ENCODE data around the gene TTLL9. TPM values are rescaled to one million over a fixed set of nuclear protein-coding genes. Genes with fewer than 3 reads are reported as not detected.
"Not testable (repeated sequence)": the region's sequence is repeated elsewhere in the genome, so short reads cannot be mapped to it uniquely, and the experiment has no call there.

TTLL9 gene, protein sequence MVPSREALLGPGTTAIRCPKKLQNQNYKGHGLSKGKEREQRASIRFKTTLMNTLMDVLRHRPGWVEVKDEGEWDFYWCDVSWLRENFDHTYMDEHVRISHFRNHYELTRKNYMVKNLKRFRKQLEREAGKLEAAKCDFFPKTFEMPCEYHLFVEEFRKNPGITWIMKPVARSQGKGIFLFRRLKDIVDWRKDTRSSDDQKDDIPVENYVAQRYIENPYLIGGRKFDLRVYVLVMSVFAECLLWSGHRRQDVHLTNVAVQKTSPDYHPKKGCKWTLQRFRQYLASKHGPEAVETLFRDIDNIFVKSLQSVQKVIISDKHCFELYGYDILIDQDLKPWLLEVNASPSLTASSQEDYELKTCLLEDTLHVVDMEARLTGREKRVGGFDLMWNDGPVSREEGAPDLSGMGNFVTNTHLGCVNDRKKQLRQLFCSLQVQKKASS
- total RNA-seq = 0.38 TPM in 1 of 2 replicates, not detected in the other

- DNase-seq (ENCODE audit: low read depth in 2 of 2) = no peak
Observed at GRCh38 chr20:31869942-31870725, at the start of gene TTLL9, which contains the start of gene DUSP15. TSS of gene TTLL9 (plus strand) at chr20:31870634. CDS start at chr20:31871127, 493 bp downstream. TSS of gene DUSP15 (minus strand) at chr20:31870527. CDS start at chr20:31870337, 190 bp downstream.

DNA sequence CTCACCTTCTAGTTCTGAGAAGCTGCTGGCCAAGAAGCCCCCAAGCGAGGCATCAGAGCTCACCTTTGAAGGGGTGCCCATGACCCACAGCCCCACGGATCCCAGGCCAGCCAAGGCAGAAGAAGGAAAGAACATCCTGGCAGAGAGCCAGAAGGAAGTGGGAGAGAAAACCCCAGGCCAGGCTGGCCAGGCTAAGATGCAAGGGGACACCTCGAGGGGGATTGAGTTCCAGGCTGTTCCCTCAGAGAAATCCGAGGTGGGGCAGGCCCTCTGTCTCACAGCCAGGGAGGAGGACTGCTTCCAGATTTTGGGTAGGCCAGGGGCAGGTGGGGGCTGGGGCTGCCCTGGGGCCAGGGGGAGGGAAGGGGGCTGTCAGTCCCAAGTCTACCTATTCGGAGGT lies 49.0 kb upstream of the TTLL9 start:
- no peak for DNase-seq (ENCODE audit: low read depth in 2 of 2)

GRCh38 chr20:31822421-31823330 lies 47.8 kb upstream of the TTLL9 start:
- peak; percentile 45 to 67 for DNase-seq (ENCODE audit: low read depth in 2 of 2)

DNA sequence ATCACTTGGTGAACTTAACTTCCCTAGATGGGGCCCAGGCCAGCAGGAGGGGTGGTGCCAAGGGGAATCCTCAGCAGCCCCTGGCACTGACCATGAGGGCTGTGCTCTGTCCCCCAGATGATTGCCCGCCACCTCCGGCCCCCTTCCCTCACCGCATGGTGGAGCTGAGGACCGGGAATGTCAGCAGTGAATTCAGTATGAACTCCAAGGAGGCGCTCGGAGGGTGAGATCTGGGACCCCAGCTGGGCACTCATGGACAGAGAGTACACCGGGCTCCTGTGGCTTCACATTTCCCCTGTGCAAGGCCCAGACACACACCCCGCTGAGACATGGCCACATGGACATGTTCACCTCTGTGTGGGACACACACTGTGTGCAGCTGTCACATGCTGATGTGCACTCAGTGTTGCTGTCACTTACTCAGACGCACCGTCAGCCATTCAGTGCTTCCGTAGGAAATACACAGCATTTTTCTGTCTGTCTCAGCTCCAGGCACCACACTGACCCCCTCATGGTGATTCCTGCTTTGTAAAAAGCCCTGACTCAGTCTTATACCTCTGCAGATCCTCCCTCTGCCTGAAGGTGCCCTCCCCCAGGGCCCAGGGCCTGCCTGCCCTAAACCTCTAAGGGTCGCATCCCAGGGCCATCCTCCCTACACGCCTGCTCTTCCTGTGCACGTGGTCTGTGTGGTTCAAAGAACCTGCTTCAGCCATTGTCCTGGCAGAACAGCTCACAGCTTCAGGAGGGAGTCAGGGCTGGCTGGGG lies 46.9 kb upstream of the TTLL9 start:
- DNase-seq (ENCODE audit: low read depth in 2 of 2) = peak; percentile 85

DNA sequence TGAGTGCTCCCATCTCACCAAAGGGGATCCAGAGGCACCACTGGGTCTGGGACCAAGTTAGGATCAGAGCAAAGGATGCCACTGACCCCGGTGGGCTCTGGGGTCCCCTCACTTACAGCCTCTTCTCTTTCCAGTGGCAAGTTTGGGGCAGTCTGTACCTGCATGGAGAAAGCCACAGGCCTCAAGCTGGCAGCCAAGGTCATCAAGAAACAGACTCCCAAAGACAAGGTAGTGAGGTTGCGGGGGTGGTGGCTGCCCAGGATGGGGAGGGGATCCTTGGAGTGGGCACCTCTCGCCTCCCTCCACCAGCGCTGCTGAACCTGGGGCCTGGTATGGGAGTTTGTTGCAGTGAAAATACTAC lies 46.3 kb upstream of the TTLL9 start:
- DNase-seq (ENCODE audit: low read depth in 2 of 2) = no peak

DNA sequence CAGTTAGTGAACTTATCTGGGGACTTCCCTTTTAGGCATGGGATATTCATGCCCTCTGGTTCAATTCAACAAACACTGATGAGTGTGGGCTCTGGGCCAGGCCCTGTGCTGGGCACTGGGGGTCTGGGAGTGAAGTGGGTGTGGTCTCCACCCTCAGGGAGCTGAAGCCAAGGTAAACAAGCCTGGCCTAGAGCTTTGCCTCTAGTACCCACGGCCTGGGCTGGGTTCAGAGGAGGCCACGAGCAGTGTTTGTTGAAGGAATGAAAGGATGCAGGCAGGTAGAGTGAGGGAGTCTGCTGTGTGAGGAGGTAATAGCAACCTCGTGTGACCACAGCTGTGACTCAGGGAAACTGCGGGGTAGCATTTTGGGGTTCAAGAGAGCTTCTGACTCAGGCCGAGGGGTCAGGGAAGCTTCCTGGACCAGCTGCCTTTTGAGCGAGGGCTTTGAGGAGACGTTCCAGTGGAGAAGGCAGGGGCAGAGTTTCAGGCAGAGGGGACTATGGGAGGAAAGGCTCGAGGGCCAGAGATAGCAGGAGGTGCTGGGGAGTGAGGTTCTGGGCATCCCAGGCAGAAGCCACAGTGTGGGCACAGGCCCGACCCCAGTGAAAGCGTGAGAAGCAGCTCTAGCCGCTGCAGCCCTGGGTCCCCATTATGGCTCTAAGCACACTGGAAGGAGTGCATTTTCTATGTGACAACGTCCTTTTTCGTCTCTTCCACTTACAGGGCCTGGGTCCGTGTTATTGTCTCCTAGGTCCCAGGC lies 45.7 kb upstream of the TTLL9 start:
- peak in 1 of 2 donors; percentile 50 for DNase-seq (ENCODE audit: low read depth in 2 of 2)

DNA sequence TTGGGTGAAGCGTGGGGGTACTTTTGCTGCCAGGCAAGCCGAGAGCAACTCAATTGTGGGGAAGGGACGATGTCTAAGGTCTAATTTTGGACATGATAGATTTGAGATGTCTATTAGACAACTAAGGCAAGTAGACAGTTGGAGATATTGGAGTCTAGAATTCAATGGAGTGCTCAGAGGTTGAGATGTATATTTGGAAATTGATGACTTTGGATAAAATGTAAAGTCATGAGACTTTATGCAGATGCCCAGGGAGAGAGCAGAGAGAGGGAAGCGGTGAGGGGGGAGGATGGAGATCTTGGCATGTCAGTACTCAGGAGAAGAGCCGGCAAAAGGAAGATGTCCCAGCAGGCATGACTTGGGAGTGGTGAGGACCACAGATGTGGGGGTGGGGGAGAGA lies 44.4 kb upstream of the TTLL9 start:
- DNase-seq (ENCODE audit: low read depth in 2 of 2) = no peak

DNA sequence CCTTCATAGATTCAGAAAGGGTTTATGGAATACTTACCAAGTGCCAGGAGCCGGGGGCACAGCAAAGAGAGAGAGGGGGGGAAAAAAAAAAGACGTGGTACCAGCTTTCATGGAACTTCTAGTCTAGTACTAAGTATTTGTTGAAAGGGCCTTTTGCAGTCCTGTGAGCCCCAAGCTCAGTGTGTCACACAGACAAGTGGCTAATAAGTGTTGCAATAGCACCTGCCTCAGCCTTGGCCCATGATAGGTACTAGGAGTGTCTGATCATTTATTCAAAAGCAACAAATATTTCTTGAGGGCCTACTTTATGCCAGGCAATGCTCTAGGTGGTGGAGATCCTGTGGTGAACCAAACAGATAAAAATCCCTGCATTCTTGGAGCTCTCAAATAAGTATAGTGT lies 43.4 kb upstream of the TTLL9 start:
- no peak for DNase-seq (ENCODE audit: low read depth in 2 of 2)

- DNase-seq (ENCODE audit: low read depth in 2 of 2) = not testable (repeated sequence)
Observed at GRCh38 chr20:31828016-31828415, 42.4 kb upstream of the TTLL9 start.

GRCh38 chr20:31829731-31830130 lies 40.7 kb upstream of the TTLL9 start:
- peak in 1 of 2 donors; percentile 41 for DNase-seq (ENCODE audit: low read depth in 2 of 2)

GRCh38 chr20:31830406-31830981 lies 39.9 kb upstream of the TTLL9 start:
- no peak for DNase-seq (ENCODE audit: low read depth in 2 of 2)

GRCh38 chr20:31831211-31831610 lies 39.2 kb upstream of the TTLL9 start:
- DNase-seq (ENCODE audit: low read depth in 2 of 2) = no peak

- no peak for DNase-seq (ENCODE audit: low read depth in 2 of 2)
Observed at GRCh38 chr20:31831771-31832306, 38.6 kb upstream of the TTLL9 start.

GRCh38 chr20:31833130-31833930 lies 37.1 kb upstream of the TTLL9 start:
- peak in 1 of 2 donors; percentile 61 for DNase-seq (ENCODE audit: low read depth in 2 of 2)

DNA sequence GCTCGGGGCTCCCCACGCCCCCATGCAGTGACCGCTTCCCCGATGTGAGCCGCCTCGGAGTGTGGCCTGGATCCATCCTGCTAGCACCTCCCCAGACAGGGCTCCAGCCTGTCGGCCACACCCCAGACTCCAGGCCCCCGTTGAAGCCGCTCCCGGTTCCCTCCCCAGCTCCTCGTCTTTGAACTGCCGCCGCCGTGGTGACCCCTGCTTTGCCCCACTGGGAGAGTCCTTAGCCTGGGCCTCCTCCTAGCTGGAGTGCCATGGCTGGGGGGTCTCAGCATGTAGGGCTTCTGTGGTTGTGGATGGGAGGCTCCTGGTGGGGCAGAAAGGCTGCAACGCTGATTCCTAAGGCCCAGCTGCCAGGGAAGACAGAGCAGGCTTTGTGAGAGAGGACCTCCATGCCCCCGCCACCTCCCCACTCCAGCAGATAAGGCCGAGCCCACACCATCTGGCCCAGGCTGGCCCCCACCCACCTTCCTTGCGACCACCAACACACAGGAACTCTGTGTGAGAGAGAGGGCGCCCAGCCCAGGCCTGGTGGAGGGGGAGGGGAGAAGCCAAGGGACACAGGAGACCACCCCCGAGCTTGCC lies 36.4 kb upstream of the TTLL9 start:
- no peak for DNase-seq (ENCODE audit: low read depth in 2 of 2)

- DNase-seq (ENCODE audit: low read depth in 2 of 2) = no peak
Observed at GRCh38 chr20:31835554-31835953, 34.9 kb upstream of the TTLL9 start.

- peak; percentile 31 to 88 for DNase-seq (ENCODE audit: low read depth in 2 of 2)
Observed at GRCh38 chr20:31835977-31836852, 34.2 kb upstream of the TTLL9 start.
